Articular chondrocyte of knee joint (primary cell): Measurements from ENCODE around the gene LRCH1. TPM values are rescaled to one million over a fixed set of nuclear protein-coding genes. Genes with fewer than 3 reads are reported as not detected.

Source experiments
- small RNA-seq: library from RNA; depleted of rRNA; stranded (forward); fragments of <200 nt; gene quantifications from one replicate; pipeline ENCODE3, GENCODE V24; 2012
- total RNA-seq: library from RNA; depleted of rRNA; stranded (reverse); fragments of >200 nt; gene quantifications from 2 replicates; pipeline ENCODE4 v1.2.3, GENCODE V29; 2012

Gene LRCH1, protein sequence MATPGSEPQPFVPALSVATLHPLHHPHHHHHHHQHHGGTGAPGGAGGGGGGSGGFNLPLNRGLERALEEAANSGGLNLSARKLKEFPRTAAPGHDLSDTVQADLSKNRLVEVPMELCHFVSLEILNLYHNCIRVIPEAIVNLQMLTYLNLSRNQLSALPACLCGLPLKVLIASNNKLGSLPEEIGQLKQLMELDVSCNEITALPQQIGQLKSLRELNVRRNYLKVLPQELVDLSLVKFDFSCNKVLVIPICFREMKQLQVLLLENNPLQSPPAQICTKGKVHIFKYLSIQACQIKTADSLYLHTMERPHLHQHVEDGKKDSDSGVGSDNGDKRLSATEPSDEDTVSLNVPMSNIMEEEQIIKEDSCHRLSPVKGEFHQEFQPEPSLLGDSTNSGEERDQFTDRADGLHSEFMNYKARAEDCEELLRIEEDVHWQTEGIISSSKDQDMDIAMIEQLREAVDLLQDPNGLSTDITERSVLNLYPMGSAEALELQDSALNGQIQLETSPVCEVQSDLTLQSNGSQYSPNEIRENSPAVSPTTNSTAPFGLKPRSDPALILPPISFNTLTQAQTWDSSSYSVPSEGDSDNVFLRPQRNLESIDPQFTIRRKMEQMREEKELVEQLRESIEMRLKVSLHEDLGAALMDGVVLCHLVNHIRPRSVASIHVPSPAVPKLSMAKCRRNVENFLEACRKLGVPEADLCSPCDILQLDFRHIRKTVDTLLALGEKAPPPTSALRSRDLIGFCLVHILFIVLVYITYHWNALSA
- 8.1 and 8.4 TPM in 2 replicates for total RNA-seq

DNA sequence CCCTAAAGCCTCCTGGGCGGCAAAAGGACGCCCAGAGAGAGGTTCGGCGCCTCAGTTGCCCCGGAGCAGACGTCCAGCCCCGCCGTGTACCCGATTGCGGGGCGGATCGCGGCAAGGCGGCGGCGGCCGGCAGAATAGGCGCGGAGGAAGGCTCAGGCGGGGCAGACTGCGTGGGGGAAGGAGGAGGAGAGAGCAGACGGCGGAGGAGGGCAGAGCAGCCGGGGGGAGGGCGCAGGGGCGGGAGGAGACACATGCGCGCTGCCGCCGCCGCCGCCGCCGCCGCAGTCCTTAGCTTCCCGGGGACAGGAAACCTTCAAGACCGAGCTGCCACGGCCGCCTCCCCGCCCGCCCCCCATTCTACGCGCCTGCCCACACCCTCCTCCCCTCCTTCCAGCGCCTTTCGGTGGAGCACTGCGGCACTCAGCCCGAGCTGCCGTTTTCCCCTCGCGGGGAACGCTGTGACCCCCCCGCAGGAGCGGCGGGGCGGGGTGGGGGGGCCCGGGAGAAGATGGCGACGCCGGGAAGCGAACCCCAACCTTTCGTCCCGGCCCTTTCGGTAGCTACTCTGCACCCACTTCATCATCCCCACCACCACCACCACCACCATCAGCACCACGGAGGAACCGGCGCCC, at the start of gene LRCH1:
TSS of gene LRCH1 (plus strand) at position 282 of the 632 bp plus-strand sequence. CDS start at position 509, 227 bp downstream.

DNA sequence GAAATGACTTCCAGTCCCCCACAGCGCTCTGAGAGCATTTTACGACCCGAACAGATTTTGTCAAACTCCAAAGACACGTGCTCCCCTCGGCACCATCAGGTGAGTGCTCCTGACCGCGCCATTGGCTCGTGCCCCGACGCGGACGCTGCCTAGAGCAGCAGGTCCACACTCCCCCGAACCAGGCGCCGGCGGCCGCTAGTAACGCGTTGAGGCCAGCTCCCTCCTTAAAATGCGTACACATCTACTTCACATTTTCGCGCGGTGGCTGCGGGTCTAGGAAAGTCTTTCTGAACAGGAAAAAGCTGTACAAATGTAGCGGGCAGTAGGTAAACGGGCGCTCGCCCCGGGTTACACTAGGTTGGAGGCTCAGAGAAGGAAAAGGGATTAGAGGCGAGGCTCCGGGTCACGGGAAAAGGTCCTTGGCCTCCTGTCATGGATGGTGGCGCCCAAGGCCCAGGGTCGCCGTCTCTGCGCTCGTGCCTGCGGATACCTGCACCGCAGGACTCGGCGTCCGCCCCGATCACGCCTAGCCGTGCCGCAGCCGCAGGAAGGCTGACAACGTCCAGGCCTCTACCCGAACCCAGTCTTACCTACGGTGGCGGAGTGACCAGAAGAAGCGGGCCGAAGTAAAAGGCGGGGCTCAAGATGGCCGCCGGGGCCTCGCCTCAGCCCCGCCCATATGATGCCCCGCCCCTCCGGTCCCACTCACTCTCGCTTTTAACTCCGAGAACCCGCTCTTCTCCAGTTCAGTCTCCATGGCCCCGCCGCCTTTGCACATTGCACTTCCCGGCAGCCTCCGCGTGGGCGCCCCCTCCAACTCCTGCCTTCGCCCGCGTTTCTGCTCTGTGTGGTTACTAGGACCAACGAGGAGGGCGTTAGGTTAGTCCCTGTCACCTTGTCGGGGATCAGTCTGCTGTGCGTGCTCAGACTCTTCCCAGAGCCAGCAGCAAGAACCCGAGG, 243.8 kb downstream of the LRCH1 start, which contains the start of gene ESD:
TSS of gene ESD (minus strand) at position 647 of the 960 bp plus-strand sequence. CDS start 5,748 bp downstream, outside the sequence.

Small RNAs within 50 kb of the gene (small RNA-seq; reads per million reads assigned to genes)
- gene AL359880.1 = not detected

Other genes with a start within 250 kb of the LRCH1 start
- 11.1 and 17.6 TPM in 2 replicates for gene RUBCNL, start 165.9 kb upstream of the LRCH1 start, total RNA-seq
- gene ESD, start 244.0 kb downstream of the LRCH1 start, total RNA-seq = 157 and 162 TPM in 2 replicates